HG02884 (cell line): Measurements from ENCODE around the gene TMEM219.

Experiments used
- ATAC-seq: cut with Tn5 transposase; IDR thresholded peaks from one replicate; pipeline ENCODE4 v1.9.1; 2021; ENCODE audit warnings: mild to moderate bottlenecking, moderate library complexity; ENCODE audit not compliant: unreplicated experiment

The TMEM219 gene

GRCh38 chr16:29994600-29995323, 32.9 kb downstream of the TMEM219 start:
- ATAC-seq = peak; percentile 36

- ATAC-seq = peak; percentile 37
Measured at GRCh38 chr16:29995324-29995910, 33.5 kb downstream of the TMEM219 start, which contains the start of gene HIRIP3. HIRIP3 (minus strand) TSS chr16:29995617; CDS start chr16:29995605, 12 bp downstream.

GRCh38 chr16:29995911-29996765, 34.3 kb downstream of the TMEM219 start, which contains the start of gene INO80E:
INO80E (plus strand) TSS chr16:29996241; CDS start chr16:29996311, 70 bp downstream.
- peak; percentile 85 for ATAC-seq

- ATAC-seq = no peak
Measured at GRCh38 chr16:29996766-29997250, 34.9 kb downstream of the TMEM219 start.

GRCh38 chr16:29999605-30000004, 37.7 kb downstream of the TMEM219 start:
- no peak for ATAC-seq

- no peak for ATAC-seq
Measured at GRCh38 chr16:30000735-30001631, 39.1 kb downstream of the TMEM219 start.

GRCh38 chr16:30002614-30003346, 40.9 kb downstream of the TMEM219 start:
- ATAC-seq = no peak

- no peak for ATAC-seq
Measured at GRCh38 chr16:30003670-30004423, 42.0 kb downstream of the TMEM219 start.

GRCh38 chr16:30004424-30004776, 42.5 kb downstream of the TMEM219 start:
- no peak for ATAC-seq

GRCh38 chr16:30004811-30005242, 42.9 kb downstream of the TMEM219 start:
- ATAC-seq = no peak

- ATAC-seq = no peak
Measured at GRCh38 chr16:30005341-30006094, 43.6 kb downstream of the TMEM219 start.

- no peak for ATAC-seq
Measured at GRCh38 chr16:30006095-30006473, 44.2 kb downstream of the TMEM219 start.

GRCh38 chr16:30006659-30007377, 44.9 kb downstream of the TMEM219 start:
- ATAC-seq = no peak

- ATAC-seq = no peak
Measured at GRCh38 chr16:30007378-30007895, 45.6 kb downstream of the TMEM219 start.

GRCh38 chr16:30009085-30009862, 47.4 kb downstream of the TMEM219 start:
- no peak for ATAC-seq

GRCh38 chr16:30009990-30010843, 48.3 kb downstream of the TMEM219 start:
- ATAC-seq = no peak
